GM12892 (cell line): Measurements from ENCODE around the gene BRSK2.

Experiments used
- POLR2A ChIP-seq: IDR thresholded peaks from 2 replicates; pipeline ENCODE4 v1.6.1; 2011; ENCODE audit warnings: low read depth, low read length, control low read depth
- POLR2AphosphoS5 ChIP-seq: IDR thresholded peaks from 2 replicates; pipeline ENCODE4 v1.6.1; 2011; ENCODE audit warnings: low read depth, low read length, control low read depth

DNA sequence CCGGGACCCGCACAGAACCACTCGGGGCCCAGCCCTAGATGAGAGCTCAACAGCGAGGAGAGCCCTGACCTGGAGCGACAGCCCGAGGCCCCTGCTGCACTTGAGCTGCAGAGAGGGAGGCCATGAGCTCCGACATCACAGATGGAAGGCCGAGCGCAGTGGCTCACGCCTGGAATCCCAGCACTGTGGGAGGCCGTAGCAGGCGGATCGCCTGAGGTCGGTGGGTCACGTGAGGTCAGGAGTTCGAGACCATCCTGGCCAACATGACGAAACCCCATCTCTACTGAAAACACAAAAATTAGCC is 13.8 kb upstream of the BRSK2 start:
- no peak for TF ChIP-seq POLR2A
- TF ChIP-seq POLR2AphosphoS5: no peak
